ENCODE data around the gene CTAGE6. TPM values are rescaled to one million over a fixed set of nuclear protein-coding genes. Genes with fewer than 3 reads are reported as not detected.
A peak's percentile ranks its signal among the peaks of the same experiment; 100 is the strongest.
"Not testable (repeated sequence)": the region's sequence is repeated elsewhere in the genome, so short reads cannot be mapped to it uniquely, and the experiment has no call there.

The CTAGE6 gene
- total and polyA plus RNA-seq, 2 experiments from 2014 or later, result not detected

- TF ChIP-seq ETS1 (IDR thresholded peaks at IDR 0.05) (no peak), ZNF331 (CRISPR knock-in tag; IDR thresholded peaks at IDR 0.05; ENCODE audit: low read depth) (no peak), NANOG (IDR thresholded peaks at IDR 0.05; ENCODE audit: borderline replicate concordance) (no peak), REST (IDR thresholded peaks at IDR 0.05; ENCODE audit: unreplicated experiment) (no peak), JUNB (IDR thresholded peaks at IDR 0.05; ENCODE audit: unreplicated experiment) (no peak), CREB1 (CRISPR knock-in tag; IDR thresholded peaks at IDR 0.05; ENCODE audit: low read depth) (no peak), EZH2phosphoT487 (IDR thresholded peaks at IDR 0.05; ENCODE audit: unreplicated experiment) (no peak)
Observed at GRCh38 chr7:143728333-143728862, 29.1 kb downstream of the CTAGE6 start (continued).

GRCh38 chr7:143727561-143727960 is 29.9 kb downstream of the CTAGE6 start:
- H3K36me3 Mint-ChIP-seq (ENCODE audit: low read depth); H3K4me1 ChIP-seq (ENCODE audit: insufficient read depth); H3K4me3 ChIP-seq; H3K27ac ChIP-seq (ENCODE audit: low read depth); H3K4me2 ChIP-seq; H3F3A ChIP-seq (replicated peaks; ENCODE audit: low read depth); DNase-seq (ENCODE audit: low spot score); H3K27me3 Mint-ChIP-seq (ENCODE audit: insufficient read depth, low read depth, poor library complexity); H3K9me2 ChIP-seq (ENCODE audit: insufficient read depth); H3K9me3 Mint-ChIP-seq; H2AFZ ChIP-seq; H3K79me2 ChIP-seq (replicated peaks; ENCODE audit: insufficient read depth); H4K20me1 ChIP-seq (replicated peaks; ENCODE audit: insufficient read depth); H3K4me1 Mint-ChIP-seq; H3K27ac Mint-ChIP-seq; H3K4me3 Mint-ChIP-seq; H3K27me3 ChIP-seq (ENCODE audit: insufficient read depth); H3K36me3 ChIP-seq (ENCODE audit: insufficient read depth): not testable (repeated sequence)
- ATAC-seq, result peak; percentile 94

GRCh38 chr7:143726143-143726542 is 31.4 kb downstream of the CTAGE6 start:
- H3K79me2 ChIP-seq (replicated peaks; ENCODE audit: insufficient read depth); H2AFZ ChIP-seq; H3K36me3 ChIP-seq (ENCODE audit: insufficient read depth); H3K9me2 ChIP-seq (ENCODE audit: insufficient read depth); H3K27ac ChIP-seq (ENCODE audit: low read depth); H3K4me1 ChIP-seq (ENCODE audit: insufficient read depth); H3K27ac Mint-ChIP-seq; H3K4me3 Mint-ChIP-seq; H3K9me3 Mint-ChIP-seq; ATAC-seq; DNase-seq (ENCODE audit: low spot score); H3F3A ChIP-seq (replicated peaks; ENCODE audit: low read depth); H3K27me3 Mint-ChIP-seq (ENCODE audit: insufficient read depth, low read depth, poor library complexity); H3K4me3 ChIP-seq; H3K4me1 Mint-ChIP-seq; H4K20me1 ChIP-seq (replicated peaks; ENCODE audit: insufficient read depth); H3K36me3 Mint-ChIP-seq (ENCODE audit: low read depth); H3K27me3 ChIP-seq (ENCODE audit: insufficient read depth); H3K4me2 ChIP-seq: not testable (repeated sequence)

- H3K27me3 Mint-ChIP-seq (ENCODE audit: insufficient read depth, low read depth, poor library complexity); H3K4me1 ChIP-seq (ENCODE audit: insufficient read depth); H3K36me3 ChIP-seq (ENCODE audit: insufficient read depth); DNase-seq (ENCODE audit: low spot score); H3K4me2 ChIP-seq; H3K9me3 Mint-ChIP-seq; H3K79me2 ChIP-seq (replicated peaks; ENCODE audit: insufficient read depth); H4K20me1 ChIP-seq (replicated peaks; ENCODE audit: insufficient read depth); H2AFZ ChIP-seq; H3K9me2 ChIP-seq (ENCODE audit: insufficient read depth); H3K4me3 Mint-ChIP-seq; H3K27ac Mint-ChIP-seq; H3F3A ChIP-seq (replicated peaks; ENCODE audit: low read depth); H3K27ac ChIP-seq (ENCODE audit: low read depth); H3K4me1 Mint-ChIP-seq; H3K36me3 Mint-ChIP-seq (ENCODE audit: low read depth); H3K4me3 ChIP-seq; H3K27me3 ChIP-seq (ENCODE audit: insufficient read depth): not testable (repeated sequence)
- peak; percentile 81 for ATAC-seq
Observed at GRCh38 chr7:143720335-143720734, 37.2 kb downstream of the CTAGE6 start.

- not testable (repeated sequence) for H3K27ac ChIP-seq (ENCODE audit: low read depth); H3K4me1 Mint-ChIP-seq; H3K9me2 ChIP-seq (ENCODE audit: insufficient read depth); H3K27ac Mint-ChIP-seq; H3K4me3 ChIP-seq; H3F3A ChIP-seq (replicated peaks; ENCODE audit: low read depth); ATAC-seq; H3K4me1 ChIP-seq (ENCODE audit: insufficient read depth); H4K20me1 ChIP-seq (replicated peaks; ENCODE audit: insufficient read depth); H3K27me3 Mint-ChIP-seq (ENCODE audit: insufficient read depth, low read depth, poor library complexity); H3K27me3 ChIP-seq (ENCODE audit: insufficient read depth); H3K9me3 Mint-ChIP-seq; H3K36me3 ChIP-seq (ENCODE audit: insufficient read depth); H3K4me3 Mint-ChIP-seq; DNase-seq (ENCODE audit: low spot score); H3K36me3 Mint-ChIP-seq (ENCODE audit: low read depth); H3K79me2 ChIP-seq (replicated peaks; ENCODE audit: insufficient read depth); H3K4me2 ChIP-seq; H2AFZ ChIP-seq
Observed at GRCh38 chr7:143715543-143716193, 41.8 kb downstream of the CTAGE6 start.
